HepG2 (cell line): ENCODE results near the gene ZNF524. TPM values are rescaled to one million over a fixed set of nuclear protein-coding genes. Genes with fewer than 3 reads are reported as not detected.
A peak's percentile ranks its signal among the peaks of the same experiment; 100 is the strongest.

ENCODE experiments used
- ARNT ChIP-seq: fragments of 450-650 bp; IDR thresholded peaks from 2 replicates; pipeline ENCODE4 v1.6.1; 2017
- DNMT3B ChIP-seq: conservative IDR thresholded peaks from 2 replicates; pipeline ENCODE4 v1.6.1; 2016; ENCODE audit warnings: missing biosample characterization, control low read depth
- ESRRA ChIP-seq: sonication (generic); formaldehyde crosslinking; IDR thresholded peaks from 2 replicates; pipeline ENCODE4 v1.5.1; 2020; ENCODE audit warnings: mild to moderate bottlenecking, low read depth, missing genetic modification reagents
- HINFP ChIP-seq: sonication (generic); formaldehyde crosslinking; IDR thresholded peaks from 2 replicates; pipeline ENCODE4 v1.4.0; 2020; ENCODE audit warnings: low read depth, mild to moderate bottlenecking, missing genetic modification reagents
- TEAD3 ChIP-seq: optimal IDR thresholded peaks from 2 replicates; pipeline ENCODE3; 2016; ENCODE audit warnings: borderline replicate concordance
- ZBTB40 ChIP-seq, 2 experiments: fragments of 450-650 bp in 1 of 2; sonication (generic) in 1 of 2; formaldehyde crosslinking in 1 of 2; IDR thresholded peaks; 2 replicates each; pipeline versions ENCODE4 v1.6.1 to v1.8.0; 2016 to 2022; ENCODE audit warnings: antibody characterized with exemption in 1 of 2, mild to moderate bottlenecking in 1 of 2, missing genetic modification reagents in 1 of 2
- ZHX2 ChIP-seq, 2 experiments: sonication (generic) in 1 of 2; formaldehyde crosslinking in 1 of 2; IDR thresholded peaks; 2 replicates each; pipeline versions ENCODE4 v1.6.1 to v1.9.0; 2014 to 2022; ENCODE audit warnings: antibody characterized with exemption in 1 of 2, borderline replicate concordance in 1 of 2, inconsistent platforms in 1 of 2, low read depth in 1 of 2, missing genetic modification reagents in 1 of 2
- ZIK1 ChIP-seq: sonication (generic); formaldehyde crosslinking; IDR thresholded peaks from 2 replicates; pipeline ENCODE4 v1.5.0; 2020; ENCODE audit warnings: mild to moderate bottlenecking, low read depth, missing genetic modification reagents, borderline replicate concordance
- ZNF138 ChIP-seq: sonication (generic); formaldehyde crosslinking; IDR thresholded peaks from 2 replicates; pipeline ENCODE4 v1.5.0; 2020; ENCODE audit warnings: mild to moderate bottlenecking, low read depth, missing genetic modification reagents
- ZNF496 ChIP-seq: sonication (generic); formaldehyde crosslinking; IDR thresholded peaks from 2 replicates; pipeline ENCODE4 v1.8.1; 2023; ENCODE audit warnings: mild to moderate bottlenecking, moderate library complexity, missing genetic modification reagents; ENCODE audit not compliant: insufficient replicate concordance
- ZNF703 ChIP-seq: sonication (generic); formaldehyde crosslinking; IDR thresholded peaks from 2 replicates; pipeline ENCODE4 v1.5.1; 2020; ENCODE audit warnings: missing genetic modification reagents, mild to moderate bottlenecking, moderate library complexity, borderline replicate concordance
- polyA plus RNA-seq, 8 experiments: library from polyadenylated mRNA; depleted of rRNA in 3 of 8; stranded (reverse) in 7 of 8; unstranded in 1 of 8; fragments of >200 nt; fragmentation: Illumina TruSeq in 4 of 8; extraction: Trizol in 4 of 8; gene quantifications; 2 replicates each; pipeline versions ENCODE4 v1.2.1 to v1.2.3, GENCODE V29; 2011 to 2016; ENCODE audit warnings: low read depth in 4 of 8, missing spikeins in 1 of 8, mixed read lengths in 1 of 8; ENCODE audit not compliant: insufficient read depth in 1 of 8
- total RNA-seq, 5 experiments: library from RNA; depleted of rRNA; stranded (reverse); fragments of >200 nt; fragmentation: Illumina TruSeq; extraction: Trizol; gene quantifications; 2 replicates each; pipeline ENCODE4 v1.2.3, GENCODE V29; 2016; ENCODE audit warnings: low read depth in 1 of 5

ZNF524 gene
- total and polyA plus RNA-seq, 2 of the 13 experiments (the other 11 are each of a cell fraction or from before 2014, with no cell fraction given): 3.2 to 4.6 TPM

- TF ChIP-seq ARNT (no peak), DNMT3B (CRISPR knock-in tag) (0 out of 2 replicates have a peak, but pooled peaks have one; percentile 8), ZNF703 (CRISPR knock-in tag) (no peak), ZHX2 (IDR thresholded peaks at IDR 0.05; ENCODE audit: low read depth) (no peak), ZHX2 (CRISPR knock-in tag; IDR thresholded peaks at IDR 0.05; ENCODE audit: borderline replicate concordance) (no peak), ESRRA (CRISPR knock-in tag) (no peak), ZNF138 (CRISPR knock-in tag) (peak; percentile 47; the same call in 1 of the 2 replicates), TEAD3 (no peak), ZBTB40 (IDR thresholded peaks at IDR 0.05) (no peak), ZBTB40 (CRISPR knock-in tag; IDR thresholded peaks at IDR 0.05) (no peak), ZNF496 (CRISPR knock-in tag) (no peak), ZIK1 (CRISPR knock-in tag) (no peak; the same call in 1 of the 2 replicates), HINFP (CRISPR knock-in tag) (no peak)
These were observed 18.8 kb upstream of the ZNF524 start (continued) for GRCh38 chr19:55581145-55581822.
